Measurements from ENCODE around the gene SLC23A1.

SLC23A1 gene

GRCh38 chr5:139407517-139407916 is 24.4 kb upstream of the SLC23A1 start:
- DNase-seq (ENCODE audit: low read depth in 2 of 2), result no peak

GRCh38 chr5:139406963-139407362 is 23.9 kb upstream of the SLC23A1 start:
- DNase-seq (ENCODE audit: low read depth in 2 of 2), result no peak

- DNase-seq (ENCODE audit: low read depth in 2 of 2), result no peak
These were observed 21.4 kb upstream of the SLC23A1 start for GRCh38 chr5:139404484-139404840.

GRCh38 chr5:139403787-139404483 is 20.8 kb upstream of the SLC23A1 start, which contains the start of gene SPATA24:
Gene SPATA24, minus strand, starts transcription at chr5:139404089. Its CDS starts 29 bp downstream, at chr5:139404060.
- peak; percentile 97 for DNase-seq (ENCODE audit: low read depth in 2 of 2)

GRCh38 chr5:139403418-139403786 is 20.3 kb upstream of the SLC23A1 start:
- DNase-seq (ENCODE audit: low read depth in 2 of 2), result no peak

GRCh38 chr5:139402561-139403158 is 19.6 kb upstream of the SLC23A1 start:
- no peak for DNase-seq (ENCODE audit: low read depth in 2 of 2)

- no peak for DNase-seq (ENCODE audit: low read depth in 2 of 2)
These were observed 18.4 kb upstream of the SLC23A1 start for GRCh38 chr5:139401546-139401945.

- DNase-seq (ENCODE audit: low read depth in 2 of 2), result no peak
These were observed 16.5 kb upstream of the SLC23A1 start for GRCh38 chr5:139399501-139400121.

GRCh38 chr5:139397921-139398320 is 14.8 kb upstream of the SLC23A1 start:
- DNase-seq (ENCODE audit: low read depth in 2 of 2), result no peak

- no peak for DNase-seq (ENCODE audit: low read depth in 2 of 2)
These were observed 13.6 kb upstream of the SLC23A1 start for GRCh38 chr5:139396691-139397090.

GRCh38 chr5:139395844-139396640 is 12.9 kb upstream of the SLC23A1 start:
- no peak for DNase-seq (ENCODE audit: low read depth in 2 of 2)

- DNase-seq (ENCODE audit: low read depth in 2 of 2), result no peak
These were observed 11.8 kb upstream of the SLC23A1 start, which contains the start of gene PROB1 for GRCh38 chr5:139394654-139395566. Gene PROB1, minus strand, starts transcription at chr5:139395104. Its CDS starts 23 bp downstream, at chr5:139395081.

GRCh38 chr5:139394123-139394653 is 11.1 kb upstream of the SLC23A1 start:
- DNase-seq (ENCODE audit: low read depth in 2 of 2), result peak in 1 of 2 donors; percentile 52

GRCh38 chr5:139393497-139394122 is 10.5 kb upstream of the SLC23A1 start:
- DNase-seq (ENCODE audit: low read depth in 2 of 2), result no peak

GRCh38 chr5:139392678-139393496 is 9.8 kb upstream of the SLC23A1 start:
- peak; percentile 48 to 70 for DNase-seq (ENCODE audit: low read depth in 2 of 2)

- DNase-seq (ENCODE audit: low read depth in 2 of 2), result no peak
These were observed 9.2 kb upstream of the SLC23A1 start for GRCh38 chr5:139392324-139392677.

- no peak for DNase-seq (ENCODE audit: low read depth in 2 of 2)
These were observed 8.7 kb upstream of the SLC23A1 start for GRCh38 chr5:139391570-139392323.

GRCh38 chr5:139390639-139391569 is 7.8 kb upstream of the SLC23A1 start:
- DNase-seq (ENCODE audit: low read depth in 2 of 2), result no peak
